HCT116 (cell line): Measurements from ENCODE around the gene TM7SF2. TPM values are rescaled to one million over a fixed set of nuclear protein-coding genes. Genes with fewer than 3 reads are reported as not detected.

Experiments used
- ATAC-seq: fragments of 200-7000 bp; cut with Tn5 transposase; 2 replicates; pipeline ENCODE4 v1.9.1; 2020; ENCODE audit warnings: mild to moderate bottlenecking, moderate library complexity
- BruUV-seq: library from RNA; stranded (reverse); fragments of 400-500 nt; replicated peaks from 2 replicates; lab custom pipeline; 2021; lab: Mats Ljungman, UMichigan
- CTCF ChIA-PET: fragments of 300-600 bp; sonication (Branson Sonifier 250); formaldehyde crosslinking; loops from one replicate; lab custom pipeline; 2021; ENCODE audit warnings: antibody characterized with exemption; lab: Charles Lee
- POLR2A ChIA-PET: fragments of 300-600, 350-600 bp; sonication (Branson Sonifier 250); formaldehyde crosslinking; loops from one replicate; lab custom pipeline; 2021; ENCODE audit warnings: antibody characterized with exemption; lab: Charles Lee
- RAD21 ChIA-PET, 2 experiments: fragments of 300-600 bp; sonication (Branson Sonifier 250); formaldehyde crosslinking; loops; one replicate each; lab custom pipeline; 2023; ENCODE audit warnings: low total read pairs in 2 of 2; ENCODE audit not compliant: uncharacterized antibody in 2 of 2, unreplicated experiment in 2 of 2, low non-redundant PET in 1 of 2; lab: Charles Lee
- DNase-seq: peaks from one replicate; pipeline ENCODE4 v3.0.0-alpha.2; 2010; ENCODE audit warnings: low read depth, low spot score
- H2AFZ ChIP-seq: fragments of 200-600 bp; shearing (Covaris generic), sonication (generic); 2 replicates; pipeline ENCODE4 v1.6.1; 2017; ENCODE audit warnings: low read depth, mixed run types, mixed read lengths, antibody characterized with exemption, low read length; ENCODE audit not compliant: poor library complexity, severe bottlenecking
- H3K27ac ChIP-seq: 2 replicates; pipeline ENCODE4 v1.5.1; 2012; ENCODE audit warnings: low read depth, low read length
- H3K27me3 ChIP-seq: fragments of 200-600 bp; sonication (generic); 2 replicates; pipeline ENCODE4 v1.6.1; 2016; ENCODE audit warnings: mixed run types, low read length, mixed read lengths; ENCODE audit not compliant: insufficient read depth
- H3K36me3 ChIP-seq, 2 experiments: fragments of 200-500 bp in 1 of 2; fragments of 200-600 bp in 1 of 2; sonication (Bioruptor generic) in 1 of 2; sonication (generic) in 1 of 2; 2 replicates each; pipeline versions ENCODE4 v1.5.1 to v1.6.1; 2014 to 2016; ENCODE audit warnings: low read length in 2 of 2, inconsistent platforms in 1 of 2, mixed read lengths in 1 of 2, mixed run types in 1 of 2; ENCODE audit not compliant: insufficient read depth in 2 of 2, control insufficient read depth in 1 of 2
- H3K4me1 ChIP-seq, 2 experiments: fragments of 200-600 bp in 1 of 2; sonication (generic) in 1 of 2; 2 replicates each; pipeline versions ENCODE4 v1.5.1 to v1.6.1; 2012 to 2017; ENCODE audit warnings: low read length in 2 of 2, inconsistent platforms in 1 of 2, mild to moderate bottlenecking in 1 of 2, mixed read lengths in 1 of 2, mixed run types in 1 of 2, moderate library complexity in 1 of 2; ENCODE audit not compliant: insufficient read depth in 2 of 2, control insufficient read depth in 1 of 2
- H3K4me2 ChIP-seq: fragments of 200-600 bp; sonication (generic); 2 replicates; pipeline ENCODE4 v1.6.1; 2017; ENCODE audit warnings: mixed run types, low read length, mixed read lengths
- H3K4me3 ChIP-seq, 2 experiments: fragments of 200-600 bp in 1 of 2; sonication (generic) in 1 of 2; replicated peaks in 1 of 2; 2 replicates each; pipeline ENCODE4 v1.5.1; 2011 to 2016; ENCODE audit warnings: low read length in 2 of 2, control low read depth in 1 of 2, low read depth in 1 of 2, mild to moderate bottlenecking in 1 of 2, mixed read lengths in 1 of 2, mixed run types in 1 of 2
- H3K79me2 ChIP-seq: fragments of 200-600 bp; sonication (generic); 2 replicates; pipeline ENCODE4 v1.6.1; 2017; ENCODE audit warnings: mild to moderate bottlenecking, mixed run types, low read length, moderate library complexity, mixed read lengths; ENCODE audit not compliant: insufficient read depth
- H3K9ac ChIP-seq: fragments of 200-600 bp; sonication (generic); 2 replicates; pipeline ENCODE4 v1.6.1; 2016; ENCODE audit warnings: low read length, mixed read lengths
- H3K9me2 ChIP-seq: fragments of 200-600 bp; sonication (generic), shearing (Covaris generic); 2 replicates; pipeline ENCODE4 v1.6.1; 2017; ENCODE audit warnings: mixed run types, mild to moderate bottlenecking, moderate library complexity; ENCODE audit not compliant: insufficient read depth
- H3K9me3 ChIP-seq, 2 experiments: fragments of 200-500 bp in 1 of 2; fragments of 200-600 bp in 1 of 2; sonication (Bioruptor generic) in 1 of 2; sonication (generic) in 1 of 2; 2 replicates each; pipeline ENCODE4 v1.6.1; 2014 to 2017; ENCODE audit warnings: low read length in 2 of 2, mixed read lengths in 2 of 2, inconsistent platforms in 1 of 2, low read depth in 1 of 2, mild to moderate bottlenecking in 1 of 2, mixed run types in 1 of 2, moderate library complexity in 1 of 2; ENCODE audit not compliant: control insufficient read depth in 1 of 2, insufficient read depth in 1 of 2
- H4K20me1 ChIP-seq: fragments of 200-600 bp; sonication (generic), shearing (Covaris generic); 2 replicates; pipeline ENCODE4 v1.6.1; 2017; ENCODE audit warnings: mixed run types, mild to moderate bottlenecking, moderate library complexity; ENCODE audit not compliant: insufficient read depth
- ATF3 ChIP-seq: IDR thresholded peaks from 2 replicates; pipeline ENCODE4 v1.6.1; 2012
- CBX3 ChIP-seq: IDR thresholded peaks from 2 replicates; pipeline ENCODE4 v1.6.1; 2012; ENCODE audit warnings: low read depth
- EGR1 ChIP-seq: IDR thresholded peaks from 2 replicates; pipeline ENCODE4 v1.6.1; 2012; ENCODE audit warnings: low read depth
- ELF1 ChIP-seq: IDR thresholded peaks from 2 replicates; pipeline ENCODE4 v1.6.1; 2012; ENCODE audit warnings: low read depth, borderline replicate concordance
- EZH2 ChIP-seq: fragments of 200-600 bp; sonication (generic); IDR thresholded peaks from 2 replicates; pipeline ENCODE4 v1.6.1; 2017; ENCODE audit warnings: antibody characterized with exemption, mixed run types
- EZH2phosphoT487 ChIP-seq: fragments of 200-600 bp; IDR thresholded peaks from 2 replicates; pipeline ENCODE4 v1.6.1; 2018; ENCODE audit warnings: antibody characterized with exemption, borderline replicate concordance
- JUND ChIP-seq: IDR thresholded peaks from 2 replicates; pipeline ENCODE4 v1.6.1; 2012
- MAX ChIP-seq: IDR thresholded peaks from 2 replicates; pipeline ENCODE4 v1.6.1; 2012
- POLR2A ChIP-seq: IDR thresholded peaks from 2 replicates; pipeline ENCODE4 v1.7.0; 2011; ENCODE audit warnings: borderline replicate concordance; ENCODE audit not compliant: insufficient read depth, insufficient read length; ENCODE audit errors: extremely low read depth
- RAD21 ChIP-seq: IDR thresholded peaks from 2 replicates; pipeline ENCODE4 v1.6.1; 2012; ENCODE audit warnings: low read depth, mild to moderate bottlenecking
- SIN3A ChIP-seq: IDR thresholded peaks from 2 replicates; pipeline ENCODE4 v1.6.1; 2012; ENCODE audit warnings: low read depth
- TCF7L2 ChIP-seq: IDR thresholded peaks from 2 replicates; pipeline ENCODE4 v1.7.0; 2011; ENCODE audit warnings: borderline replicate concordance, inconsistent platforms; ENCODE audit not compliant: insufficient read depth, insufficient read length; ENCODE audit errors: extremely low read depth
- YY1 ChIP-seq: IDR thresholded peaks from 2 replicates; pipeline ENCODE4 v1.6.1; 2011; ENCODE audit warnings: low read length, low read depth, moderate library complexity, mild to moderate bottlenecking; ENCODE audit not compliant: insufficient replicate concordance; ENCODE audit errors: extremely low read depth
- ZBTB33 ChIP-seq: IDR thresholded peaks from 2 replicates; pipeline ENCODE4 v1.6.1; 2011; ENCODE audit warnings: mild to moderate bottlenecking, low read length, moderate library complexity; ENCODE audit not compliant: insufficient replicate concordance; ENCODE audit errors: extremely low read depth
- ZNF274 ChIP-seq: fragments of 200-500 bp; sonication (Bioruptor generic); IDR thresholded peaks from 2 replicates; pipeline ENCODE4 v1.6.1; 2014; ENCODE audit warnings: mild to moderate bottlenecking, low read depth, low read length, inconsistent platforms
- intact Hi-C: fragments of 100-400 bp; cut with micrococcal nuclease; formaldehyde crosslinking; loops from 2 replicates; pipeline ENCODE4 v1.10.0; 2022
- total RNA-seq: library from RNA; stranded (reverse); gene quantifications from one replicate; pipeline ENCODE4 v1.2.1, GENCODE V29; 2021; ENCODE audit not compliant: unreplicated experiment

The TM7SF2 gene
- total RNA-seq, 1 experiment from 2014 or later, result 52.9 TPM

GRCh38 chr11:65083834-65084597 lies 27.7 kb upstream of the TM7SF2 start, which contains the start of the genes CDCA5 and ZFPL1 (continued):
- TF ChIP-seq EZH2 (no peak), MAX (peak; percentile 86), EZH2phosphoT487 (no peak)

GRCh38 chr11:65084598-65085375 lies 26.9 kb upstream of the TM7SF2 start:
- H3K9me3 ChIP-seq, result no peaks in the 10 kb centered on the region
- POLR2A ChIA-PET, result no interaction called here
- H4K20me1 ChIP-seq, result no peaks in the 10 kb centered on the region
- BruUV-seq, result TSS peak; percentile 71
- no peak for TF ChIP-seq ELF1
- H3K27me3 ChIP-seq, result no peaks in the 10 kb centered on the region
- H3K79me2 ChIP-seq, result peaks cover 42% of the 10 kb centered on the region
- H3K4me2 ChIP-seq, result peak overlapping the region; percentile 82
- no peaks in the 10 kb centered on the region for H3K9me2 ChIP-seq
- ATAC-seq, result peak; percentile 37
- peaks cover 7 to 22% of the 10 kb centered on the region in 2 experiments; a peak in 3 of 4 replicates for H3K4me1 ChIP-seq
- RAD21 ChIA-PET, result no interaction called here
- peak overlapping the region; percentile 98 for H3K9ac ChIP-seq
- peak overlapping the region; percentile 82 for H3K27ac ChIP-seq
- no peak for DNase-seq
- peak overlapping the region; percentile 86 to 98 for H3K4me3 ChIP-seq
- CTCF ChIA-PET, result no interaction called here
- H3K36me3 ChIP-seq, result peaks cover 6 to 38% of the 10 kb centered on the region in 2 experiments; a peak in 2 of 4 replicates
- intact Hi-C loops, result loop anchor here (1.0 to 5.0 kb wide), 3 partner anchors 12 to 57 kb away; partner anchors contain the start of genes SAC3D1, SNX15 and VPS51
- no peak overlapping the region for H2AFZ ChIP-seq

- Histone ChIP-seq H3K9ac (no peak overlapping the region), H3K4me3 (no peak overlapping the region), H3K4me2 (peak overlapping the region; percentile 82), H3K4me1 (peaks cover 7 to 22% of the 10 kb centered on the region in 2 experiments; a peak in 3 of 4 replicates), H3K27me3 (no peaks in the 10 kb centered on the region), H4K20me1 (no peaks in the 10 kb centered on the region), H3K9me3 (no peaks in the 10 kb centered on the region), H3K9me2 (no peaks in the 10 kb centered on the region), H3K36me3 (peaks cover 5 to 33% of the 10 kb centered on the region in 2 experiments; a peak in 2 of 4 replicates), H3K79me2 (peaks cover 37% of the 10 kb centered on the region), H3K27ac (no peak overlapping the region), H2AFZ (no peak overlapping the region)
- DNase-seq (no peak), ATAC-seq (no peak)
- BruUV-seq, result no TSS peak
- ChIA-PET RAD21 (no interaction called here), POLR2A (no interaction called here), CTCF (no interaction called here)
- intact Hi-C loops, result no loop called here
- TF ChIP-seq JUND, result no peak
- no peak for TF ChIP-seq SIN3A
- no peak for TF ChIP-seq ZBTB33
- TF ChIP-seq ATF3, result no peak
- no peak for TF ChIP-seq YY1
- no peak for TF ChIP-seq TCF7L2
- no peak for TF ChIP-seq CBX3
- TF ChIP-seq POLR2A, result no peak
- no peak for TF ChIP-seq RAD21
- no peak for TF ChIP-seq EGR1
- no peak for TF ChIP-seq ZNF274
Measured at GRCh38 chr11:65085446-65085845, 26.2 kb upstream of the TM7SF2 start.
